ENCODE data around the gene CA4.

DNA sequence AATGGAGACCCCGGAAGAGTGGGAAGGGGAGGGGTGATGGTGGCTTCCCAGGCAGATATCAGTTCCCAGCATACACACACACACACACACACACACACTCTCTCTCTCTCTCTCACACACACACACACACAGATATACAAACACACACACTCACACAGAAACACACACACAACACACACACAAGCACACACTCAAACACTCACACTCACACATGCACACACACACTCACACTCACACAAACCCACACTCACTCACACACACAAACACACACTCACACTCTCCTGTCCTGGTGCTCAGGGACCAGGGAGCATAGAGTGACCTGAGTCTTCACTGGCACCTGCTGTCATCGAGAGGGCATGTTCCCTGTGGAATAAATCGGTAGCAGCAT, 5.6 kb downstream of the CA4 start:
- TF ChIP-seq, protein P1, sequence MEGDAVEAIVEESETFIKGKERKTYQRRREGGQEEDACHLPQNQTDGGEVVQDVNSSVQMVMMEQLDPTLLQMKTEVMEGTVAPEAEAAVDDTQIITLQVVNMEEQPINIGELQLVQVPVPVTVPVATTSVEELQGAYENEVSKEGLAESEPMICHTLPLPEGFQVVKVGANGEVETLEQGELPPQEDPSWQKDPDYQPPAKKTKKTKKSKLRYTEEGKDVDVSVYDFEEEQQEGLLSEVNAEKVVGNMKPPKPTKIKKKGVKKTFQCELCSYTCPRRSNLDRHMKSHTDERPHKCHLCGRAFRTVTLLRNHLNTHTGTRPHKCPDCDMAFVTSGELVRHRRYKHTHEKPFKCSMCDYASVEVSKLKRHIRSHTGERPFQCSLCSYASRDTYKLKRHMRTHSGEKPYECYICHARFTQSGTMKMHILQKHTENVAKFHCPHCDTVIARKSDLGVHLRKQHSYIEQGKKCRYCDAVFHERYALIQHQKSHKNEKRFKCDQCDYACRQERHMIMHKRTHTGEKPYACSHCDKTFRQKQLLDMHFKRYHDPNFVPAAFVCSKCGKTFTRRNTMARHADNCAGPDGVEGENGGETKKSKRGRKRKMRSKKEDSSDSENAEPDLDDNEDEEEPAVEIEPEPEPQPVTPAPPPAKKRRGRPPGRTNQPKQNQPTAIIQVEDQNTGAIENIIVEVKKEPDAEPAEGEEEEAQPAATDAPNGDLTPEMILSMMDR (IDR thresholded peaks at IDR 0.05) = peak in 1 of 4 experiments; percentile 10
- TF ChIP-seq POLR2AphosphoS5 (IDR thresholded peaks at IDR 0.05) (no peak), EP300 (IDR thresholded peaks at IDR 0.05) (no peak)

Measured in sigmoid colon (tissue), 4 donors.